Measurements from ENCODE around the gene TSPAN9.

TSPAN9 gene

GRCh38 chr12:3218228-3219171 lies 141.3 kb downstream of the TSPAN9 start:
- TF ChIP-seq FOXP2 (optimal IDR thresholded peaks at IDR 0.05; ENCODE audit: borderline replicate concordance, extremely low read depth, extremely low read length, insufficient read depth): no peak
- no peak for TF ChIP-seq POLR2AphosphoS5 (IDR thresholded peaks at IDR 0.05; ENCODE audit: low read depth, low read length)
- no peak for TF ChIP-seq REST (IDR thresholded peaks at IDR 0.05; ENCODE audit: insufficient read depth in 1 of 2, low read depth in 2 of 2, low read length in 2 of 2)
- TF ChIP-seq TAF1 (IDR thresholded peaks at IDR 0.05; ENCODE audit: borderline replicate concordance, insufficient read depth, low read length): no peak
- TF ChIP-seq SIN3A (IDR thresholded peaks at IDR 0.05; ENCODE audit: borderline replicate concordance, insufficient read depth, low read length): no peak

- TF ChIP-seq REST (IDR thresholded peaks at IDR 0.05; ENCODE audit: insufficient read depth in 1 of 2, low read depth in 2 of 2, low read length in 2 of 2) (no peak), FOXP2 (optimal IDR thresholded peaks at IDR 0.05; ENCODE audit: borderline replicate concordance, extremely low read depth, extremely low read length, insufficient read depth) (no peak), POLR2AphosphoS5 (IDR thresholded peaks at IDR 0.05; ENCODE audit: low read depth, low read length) (no peak), TAF1 (IDR thresholded peaks at IDR 0.05; ENCODE audit: borderline replicate concordance, insufficient read depth, low read length) (no peak), SIN3A (IDR thresholded peaks at IDR 0.05; ENCODE audit: borderline replicate concordance, insufficient read depth, low read length) (no peak)
Measured at GRCh38 chr12:3219233-3219632, 142.1 kb downstream of the TSPAN9 start.

GRCh38 chr12:3220382-3221321 lies 143.5 kb downstream of the TSPAN9 start:
- no peak for TF ChIP-seq POLR2AphosphoS5 (IDR thresholded peaks at IDR 0.05; ENCODE audit: low read depth, low read length)
- no peak for TF ChIP-seq SIN3A (IDR thresholded peaks at IDR 0.05; ENCODE audit: borderline replicate concordance, insufficient read depth, low read length)
- no peak for TF ChIP-seq FOXP2 (optimal IDR thresholded peaks at IDR 0.05; ENCODE audit: borderline replicate concordance, extremely low read depth, extremely low read length, insufficient read depth)
- no peak for TF ChIP-seq TAF1 (IDR thresholded peaks at IDR 0.05; ENCODE audit: borderline replicate concordance, insufficient read depth, low read length)
- no peak for TF ChIP-seq REST (IDR thresholded peaks at IDR 0.05; ENCODE audit: insufficient read depth in 1 of 2, low read depth in 2 of 2, low read length in 2 of 2)

- no peak for TF ChIP-seq FOXP2 (optimal IDR thresholded peaks at IDR 0.05; ENCODE audit: borderline replicate concordance, extremely low read depth, extremely low read length, insufficient read depth)
- TF ChIP-seq REST (IDR thresholded peaks at IDR 0.05; ENCODE audit: insufficient read depth in 1 of 2, low read depth in 2 of 2, low read length in 2 of 2): no peak
- TF ChIP-seq SIN3A (IDR thresholded peaks at IDR 0.05; ENCODE audit: borderline replicate concordance, insufficient read depth, low read length): no peak
- TF ChIP-seq POLR2AphosphoS5 (IDR thresholded peaks at IDR 0.05; ENCODE audit: low read depth, low read length): no peak
- no peak for TF ChIP-seq TAF1 (IDR thresholded peaks at IDR 0.05; ENCODE audit: borderline replicate concordance, insufficient read depth, low read length)
Measured at GRCh38 chr12:3222306-3222705, 145.1 kb downstream of the TSPAN9 start.
